Measurements from ENCODE around the gene FAM120B.

DNA sequence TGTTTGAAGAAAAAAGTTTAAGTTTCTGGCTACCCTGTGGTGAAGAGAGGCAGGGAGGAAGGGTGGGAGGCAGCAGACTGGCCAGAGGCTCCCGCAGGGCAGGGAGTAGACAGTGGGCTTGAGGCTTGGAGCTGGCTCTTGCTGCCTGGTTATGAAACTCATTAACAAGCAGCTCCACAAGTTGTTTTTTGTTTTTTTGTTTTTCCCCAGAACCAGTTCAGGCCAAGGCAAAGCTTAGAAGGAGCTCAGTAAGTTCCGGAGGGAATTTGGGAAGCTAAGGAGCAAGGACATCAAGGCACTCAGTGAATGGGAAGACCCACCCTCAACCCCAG, 19.7 kb upstream of the FAM120B start:
- TF ChIP-seq, protein P1, sequence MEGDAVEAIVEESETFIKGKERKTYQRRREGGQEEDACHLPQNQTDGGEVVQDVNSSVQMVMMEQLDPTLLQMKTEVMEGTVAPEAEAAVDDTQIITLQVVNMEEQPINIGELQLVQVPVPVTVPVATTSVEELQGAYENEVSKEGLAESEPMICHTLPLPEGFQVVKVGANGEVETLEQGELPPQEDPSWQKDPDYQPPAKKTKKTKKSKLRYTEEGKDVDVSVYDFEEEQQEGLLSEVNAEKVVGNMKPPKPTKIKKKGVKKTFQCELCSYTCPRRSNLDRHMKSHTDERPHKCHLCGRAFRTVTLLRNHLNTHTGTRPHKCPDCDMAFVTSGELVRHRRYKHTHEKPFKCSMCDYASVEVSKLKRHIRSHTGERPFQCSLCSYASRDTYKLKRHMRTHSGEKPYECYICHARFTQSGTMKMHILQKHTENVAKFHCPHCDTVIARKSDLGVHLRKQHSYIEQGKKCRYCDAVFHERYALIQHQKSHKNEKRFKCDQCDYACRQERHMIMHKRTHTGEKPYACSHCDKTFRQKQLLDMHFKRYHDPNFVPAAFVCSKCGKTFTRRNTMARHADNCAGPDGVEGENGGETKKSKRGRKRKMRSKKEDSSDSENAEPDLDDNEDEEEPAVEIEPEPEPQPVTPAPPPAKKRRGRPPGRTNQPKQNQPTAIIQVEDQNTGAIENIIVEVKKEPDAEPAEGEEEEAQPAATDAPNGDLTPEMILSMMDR (IDR thresholded peaks at IDR 0.05 in 4 of 5, conservative IDR thresholded peaks at IDR 0.05 in 1 of 5) = no peak
- TF ChIP-seq POLR2A (IDR thresholded peaks at IDR 0.05) = peak in 1 of 2 donors; percentile 8

Measured in gastrocnemius medialis (tissue), 4 donors.